K562 (cell line): ENCODE results near the gene PTPMT1. TPM values are rescaled to one million over a fixed set of nuclear protein-coding genes. Genes with fewer than 3 reads are reported as not detected.

ENCODE experiments used
- ADNP ChIP-seq: fragments of 200-800 bp; sonication (Bioruptor generic); IDR thresholded peaks from 2 replicates; pipeline ENCODE4 v1.6.1; 2016; ENCODE audit warnings: missing genetic modification characterization, missing compliant biosample characterization
- CBFB ChIP-seq: sonication (generic); formaldehyde crosslinking; IDR thresholded peaks from 2 replicates; pipeline ENCODE4 v1.4.0; 2020; ENCODE audit warnings: mild to moderate bottlenecking, missing genetic modification reagents
- CTCFL ChIP-seq: IDR thresholded peaks from 2 replicates; pipeline ENCODE4 v1.6.1; 2011; ENCODE audit warnings: borderline replicate concordance, low read depth, mild to moderate bottlenecking, moderate library complexity, low read length; ENCODE audit not compliant: insufficient read depth, poor library complexity, severe bottlenecking
- EWSR1 ChIP-seq: fragments of 450-650 bp; IDR thresholded peaks from 2 replicates; pipeline ENCODE4 v1.6.1; 2018; ENCODE audit warnings: borderline replicate concordance, mild to moderate bottlenecking, low read depth, moderate library complexity; ENCODE audit not compliant: partially characterized antibody
- FOXK2 ChIP-seq, 2 experiments: fragments of 450-650 bp; IDR thresholded peaks in 1 of 2; conservative IDR thresholded peaks in 1 of 2; 2 replicates each; pipeline ENCODE4 v1.6.1; 2016; ENCODE audit warnings: low read depth in 2 of 2, mild to moderate bottlenecking in 1 of 2
- FOXM1 ChIP-seq, 2 experiments: fragments of 450-650 bp in 1 of 2; sonication (generic) in 1 of 2; formaldehyde crosslinking in 1 of 2; IDR thresholded peaks; 2 replicates each; pipeline versions ENCODE4 v1.6.1 to v1.9.0; 2017 to 2022; ENCODE audit warnings: low read depth in 2 of 2, mild to moderate bottlenecking in 2 of 2, missing genetic modification reagents in 1 of 2, moderate library complexity in 1 of 2
- FUS ChIP-seq: fragments of 200-400 bp; formaldehyde crosslinking; optimal IDR thresholded peaks from 2 replicates; pipeline ENCODE3; 2017; ENCODE audit warnings: low read depth, low read length
- GABPB1 ChIP-seq: sonication (generic); formaldehyde crosslinking; IDR thresholded peaks from 2 replicates; pipeline ENCODE4 v1.8.0; 2022; ENCODE audit warnings: mild to moderate bottlenecking, missing genetic modification reagents
- HDAC3 ChIP-seq: fragments of 450-650 bp; IDR thresholded peaks from 2 replicates; pipeline ENCODE4 v1.6.1; 2018; ENCODE audit warnings: borderline replicate concordance, mild to moderate bottlenecking, moderate library complexity; ENCODE audit not compliant: partially characterized antibody
- HOMEZ ChIP-seq: fragments of 250-450 bp; sonication (Bioruptor Pico); IDR thresholded peaks from 2 replicates; pipeline ENCODE4 v1.4.0; 2020; ENCODE audit warnings: mild to moderate bottlenecking, moderate library complexity
- ID3 ChIP-seq, 2 experiments: fragments of 250-450 bp in 1 of 2; fragments of 450-650 bp in 1 of 2; sonication (Bioruptor Pico) in 1 of 2; IDR thresholded peaks; 2 replicates each; pipeline versions ENCODE4 v1.6.1 to v1.8.0; 2016 to 2021; ENCODE audit warnings: mild to moderate bottlenecking in 2 of 2, moderate library complexity in 2 of 2, missing compliant biosample characterization in 1 of 2, missing genetic modification characterization in 1 of 2
- KHSRP ChIP-seq: fragments of 450-650 bp; IDR thresholded peaks from 2 replicates; pipeline ENCODE4 v1.6.1; 2017
- MYBL2 ChIP-seq, 2 experiments: fragments of 450-650 bp in 1 of 2; sonication (generic) in 1 of 2; formaldehyde crosslinking in 1 of 2; IDR thresholded peaks; 2 replicates each; pipeline versions ENCODE4 v1.6.1 to v1.8.1; 2017 to 2022; ENCODE audit warnings: borderline replicate concordance in 1 of 2, inconsistent platforms in 1 of 2, low read depth in 1 of 2, mild to moderate bottlenecking in 1 of 2, missing genetic modification reagents in 1 of 2, moderate library complexity in 1 of 2
- RFX1 ChIP-seq: fragments of 450-650 bp; IDR thresholded peaks from 2 replicates; pipeline ENCODE4 v1.6.1; 2016; ENCODE audit warnings: mild to moderate bottlenecking, moderate library complexity
- SMARCA5 ChIP-seq: fragments of 450-650 bp; IDR thresholded peaks from 2 replicates; pipeline ENCODE4 v1.6.1; 2016
- STAT5B ChIP-seq: fragments of 250-450 bp; sonication (Bioruptor Pico); IDR thresholded peaks from 2 replicates; pipeline ENCODE4 v1.8.0; 2021; ENCODE audit warnings: mild to moderate bottlenecking, inconsistent platforms
- SUPT5H ChIP-seq: fragments of 450-650 bp; IDR thresholded peaks from 2 replicates; pipeline ENCODE4 v1.6.1; 2016
- TAF9B ChIP-seq: fragments of 450-650 bp; IDR thresholded peaks from 2 replicates; pipeline ENCODE4 v1.6.1; 2018; ENCODE audit warnings: mild to moderate bottlenecking; ENCODE audit not compliant: partially characterized antibody
- YBX1 ChIP-seq: fragments of 450-650 bp; IDR thresholded peaks from 2 replicates; pipeline ENCODE4 v1.7.1; 2016; ENCODE audit warnings: mild to moderate bottlenecking
- ZNF551 ChIP-seq: fragments of 250-450 bp; sonication (Bioruptor Pico); IDR thresholded peaks from 2 replicates; pipeline ENCODE4 v1.5.0; 2021; ENCODE audit warnings: mild to moderate bottlenecking, moderate library complexity
- ZNF695 ChIP-seq: fragments of 450-650 bp; formaldehyde crosslinking; IDR thresholded peaks from 2 replicates; pipeline ENCODE4 v1.4.0; 2020; ENCODE audit warnings: mild to moderate bottlenecking, moderate library complexity
- ZNF75A ChIP-seq: fragments of 450-650 bp; formaldehyde crosslinking; IDR thresholded peaks from 2 replicates; pipeline ENCODE4 v1.4.0; 2020; ENCODE audit warnings: mild to moderate bottlenecking
- polyA plus RNA-seq, 8 experiments: library from polyadenylated mRNA; depleted of rRNA in 4 of 8; stranded (reverse) in 5 of 8; unstranded in 3 of 8; fragments of >200 nt; fragmentation: Nextera tagmentation in 2 of 8; fragmentation: Illumina TruSeq in 1 of 8; extraction: Ambion mirVana in 2 of 8; extraction: Trizol in 1 of 8; gene quantifications; 2 replicates each; pipeline versions ENCODE4 v1.2.1 to v1.2.3, GENCODE V29; 2011 to 2014; ENCODE audit warnings: inconsistent platforms in 1 of 8, missing spikeins in 1 of 8
- total RNA-seq, 7 experiments: library from RNA; depleted of rRNA in 6 of 7; stranded (reverse); fragments of >200 nt in 6 of 7; fragmentation: Illumina TruSeq in 2 of 7; extraction: Trizol in 2 of 7; gene quantifications; 2 replicates each; pipeline versions ENCODE4 v1.2.1 to v1.2.3, GENCODE V29; 2011 to 2021; ENCODE audit warnings: low replicate concordance in 1 of 7
- TF ChIP-seq, protein P1 (sequence below): fragments of 250-450 bp; sonication (Bioruptor Pico); IDR thresholded peaks from 2 replicates; pipeline ENCODE4 v1.4.0; 2020; ENCODE audit warnings: borderline replicate concordance

The PTPMT1 gene
- total and polyA plus RNA-seq, 9 of the 15 experiments (the other 6 are each of a cell fraction or from before 2014, with no cell fraction given) = 10.4 to 140 (median 67.2) TPM

- no peak for TF ChIP-seq RFX1
- TF ChIP-seq YBX1 = no peak
- TF ChIP-seq MYBL2 (IDR thresholded peaks at IDR 0.05; ENCODE audit: low read depth) = no peak
- no peak for TF ChIP-seq MYBL2 (CRISPR knock-in tag; IDR thresholded peaks at IDR 0.05; ENCODE audit: borderline replicate concordance)
- no peak for TF ChIP-seq STAT5B (CRISPR knock-in tag)
- no peak for TF ChIP-seq KHSRP
- TF ChIP-seq, protein P1, sequence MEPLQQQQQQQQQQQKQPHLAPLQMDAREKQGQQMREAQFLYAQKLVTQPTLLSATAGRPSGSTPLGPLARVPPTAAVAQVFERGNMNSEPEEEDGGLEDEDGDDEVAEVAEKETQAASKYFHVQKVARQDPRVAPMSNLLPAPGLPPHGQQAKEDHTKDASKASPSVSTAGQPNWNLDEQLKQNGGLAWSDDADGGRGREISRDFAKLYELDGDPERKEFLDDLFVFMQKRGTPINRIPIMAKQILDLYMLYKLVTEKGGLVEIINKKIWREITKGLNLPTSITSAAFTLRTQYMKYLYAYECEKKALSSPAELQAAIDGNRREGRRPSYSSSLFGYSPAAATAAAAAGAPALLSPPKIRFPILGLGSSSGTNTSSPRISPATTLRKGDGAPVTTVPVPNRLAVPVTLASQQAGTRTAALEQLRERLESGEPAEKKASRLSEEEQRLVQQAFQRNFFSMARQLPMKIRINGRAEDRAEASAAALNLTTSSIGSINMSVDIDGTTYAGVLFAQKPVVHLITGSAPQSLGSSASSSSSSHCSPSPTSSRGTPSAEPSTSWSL (CRISPR knock-in tag) = no peak
- peak; percentile 29 to 53; a peak in 3 of 4 replicates for TF ChIP-seq FOXK2 (conservative IDR thresholded peaks at IDR 0.05 in 1 of 2, IDR thresholded peaks at IDR 0.05 in 1 of 2; ENCODE audit: low read depth in 2 of 2)
- no peak for TF ChIP-seq SMARCA5
- TF ChIP-seq CBFB (CRISPR knock-in tag) = no peak
- TF ChIP-seq CTCFL = no peak
- TF ChIP-seq ADNP (tag) = no peak
- no peak for TF ChIP-seq FUS
- TF ChIP-seq ZNF551 (CRISPR knock-in tag) = no peak
- no peak for TF ChIP-seq EWSR1
- TF ChIP-seq ZNF695 (CRISPR knock-in tag) = no peak
- no peak for TF ChIP-seq ID3 (CRISPR knock-in tag; IDR thresholded peaks at IDR 0.05)
- TF ChIP-seq ID3 (tag; IDR thresholded peaks at IDR 0.05) = no peak
- TF ChIP-seq ZNF75A (CRISPR knock-in tag) = no peak
- peak; percentile 14 for TF ChIP-seq HDAC3
- TF ChIP-seq FOXM1 (IDR thresholded peaks at IDR 0.05; ENCODE audit: low read depth) = no peak
- no peak for TF ChIP-seq FOXM1 (CRISPR knock-in tag; IDR thresholded peaks at IDR 0.05; ENCODE audit: low read depth)
- no peak for TF ChIP-seq HOMEZ (CRISPR knock-in tag)
- no peak for TF ChIP-seq GABPB1 (CRISPR knock-in tag)
- no peak for TF ChIP-seq SUPT5H
- TF ChIP-seq TAF9B = no peak
Measured at GRCh38 chr11:47523490-47524225, 41.7 kb upstream of the PTPMT1 start (continued).
